HEK293 (cell line): Measurements from ENCODE around the gene TRABD2A.

Experiments
- CTCF ChIA-PET: fragments of 350-600 bp; formaldehyde crosslinking; extraction: SDS; loops from one replicate; lab custom pipeline; 2021; ENCODE audit warnings: antibody characterized with exemption; lab: Yijun Ruan, JAX
- POLR2A ChIA-PET: fragments of 300-600 bp; formaldehyde crosslinking; extraction: SDS; loops from one replicate; lab custom pipeline; 2020; ENCODE audit warnings: antibody characterized with exemption, inconsistent platforms; lab: Yijun Ruan, JAX
- H3K27ac ChIP-seq: fragments of 200-500 bp; sonication (Bioruptor generic); 2 replicates; pipeline ENCODE4 v1.5.1; 2014; ENCODE audit warnings: low read depth, low read length, control low read depth, inconsistent platforms; ENCODE audit errors: extremely low read depth
- H3K36me3 ChIP-seq, 2 experiments: fragments of 200-500 bp in 1 of 2; sonication (Bioruptor generic) in 1 of 2; 1 replicate in 1 of 2; 2 replicates in 1 of 2; pipeline ENCODE4 v1.5.1; 2014 to 2017; ENCODE audit warnings: inconsistent platforms in 2 of 2, low read length in 2 of 2; ENCODE audit not compliant: control insufficient read depth in 2 of 2, insufficient read depth in 1 of 2
- H3K4me1 ChIP-seq: fragments of 200-500 bp; sonication (Bioruptor generic); 2 replicates; pipeline ENCODE4 v1.5.1; 2014; ENCODE audit warnings: mild to moderate bottlenecking, low read length, inconsistent platforms; ENCODE audit not compliant: control insufficient read depth, insufficient read depth
- H3K4me3 ChIP-seq: 2 replicates; pipeline ENCODE4 v1.5.1; 2011; ENCODE audit warnings: low read depth, mild to moderate bottlenecking, control low read depth, low read length, moderate library complexity
- H3K9me3 ChIP-seq: fragments of 200-500 bp; sonication (Bioruptor generic); 2 replicates; pipeline ENCODE4 v1.5.1; 2014; ENCODE audit warnings: low read depth, low read length, inconsistent platforms; ENCODE audit not compliant: control insufficient read depth, insufficient read depth
- GLI2 ChIP-seq: fragments of 450-650 bp; formaldehyde crosslinking; IDR thresholded peaks from 2 replicates; pipeline ENCODE4; 2017; ENCODE audit warnings: missing biosample characterization, missing genetic modification characterization, low read depth, borderline replicate concordance
- GLIS1 ChIP-seq: fragments of 450-650 bp; formaldehyde crosslinking; IDR thresholded peaks from 2 replicates; pipeline ENCODE4 v1.5.1; 2016; ENCODE audit warnings: missing biosample characterization, missing genetic modification characterization
- KLF16 ChIP-seq: fragments of 450-650 bp; formaldehyde crosslinking; IDR thresholded peaks from 2 replicates; pipeline ENCODE4 v1.5.1; 2017; ENCODE audit warnings: missing biosample characterization, missing genetic modification characterization
- MZF1 ChIP-seq: fragments of 450-650 bp; formaldehyde crosslinking; IDR thresholded peaks from 2 replicates; pipeline ENCODE4 v1.5.1; 2017; ENCODE audit warnings: missing biosample characterization, missing genetic modification characterization, borderline replicate concordance
- SCRT2 ChIP-seq: fragments of 450-650 bp; formaldehyde crosslinking; IDR thresholded peaks from 2 replicates; pipeline ENCODE4 v1.5.1; 2016; ENCODE audit warnings: missing biosample characterization, missing genetic modification characterization
- TRIM28 ChIP-seq: IDR thresholded peaks from 2 replicates; pipeline ENCODE4 v1.6.1; 2011; ENCODE audit warnings: low read length, control low read depth, borderline replicate concordance
- ZNF354C ChIP-seq: fragments of 450-650 bp; formaldehyde crosslinking; IDR thresholded peaks from 2 replicates; pipeline ENCODE4 v1.5.1; 2016; ENCODE audit warnings: missing biosample characterization, missing genetic modification characterization, low read depth, borderline replicate concordance
- ZNF416 ChIP-seq: fragments of 450-650 bp; formaldehyde crosslinking; IDR thresholded peaks from 2 replicates; pipeline ENCODE4 v1.5.1; 2016; ENCODE audit warnings: missing biosample characterization, missing genetic modification characterization
- ZNF423 ChIP-seq: fragments of 450-650 bp; formaldehyde crosslinking; IDR thresholded peaks from 2 replicates; pipeline ENCODE4 v1.5.1; 2016; ENCODE audit warnings: missing biosample characterization, missing genetic modification characterization
- ZNF555 ChIP-seq: fragments of 450-650 bp; formaldehyde crosslinking; conservative IDR thresholded peaks from 2 replicates; pipeline ENCODE4 v1.5.1; 2017; ENCODE audit warnings: missing biosample characterization, mild to moderate bottlenecking, missing genetic modification characterization, inconsistent platforms
- ZNF623 ChIP-seq: fragments of 450-650 bp; formaldehyde crosslinking; IDR thresholded peaks from 2 replicates; pipeline ENCODE4 v1.5.1; 2016; ENCODE audit warnings: missing biosample characterization, missing genetic modification characterization
- ZNF707 ChIP-seq: fragments of 450-650 bp; formaldehyde crosslinking; IDR thresholded peaks from 2 replicates; pipeline ENCODE4 v1.5.1; 2016; ENCODE audit warnings: missing biosample characterization, missing genetic modification characterization
- ZNF791 ChIP-seq: fragments of 450-650 bp; formaldehyde crosslinking; IDR thresholded peaks from 2 replicates; pipeline ENCODE4 v1.5.1; 2016; ENCODE audit warnings: missing biosample characterization, missing genetic modification characterization
- TF ChIP-seq, protein P1 (sequence below): fragments of 450-650 bp; formaldehyde crosslinking; IDR thresholded peaks from 2 replicates; pipeline ENCODE4 v1.5.1; 2016; ENCODE audit warnings: missing biosample characterization, missing genetic modification characterization
- TF ChIP-seq, protein P2 (sequence below): fragments of 450-650 bp; formaldehyde crosslinking; IDR thresholded peaks from 2 replicates; pipeline ENCODE4 v1.5.1; 2016; ENCODE audit warnings: missing biosample characterization, missing genetic modification characterization
- TF ChIP-seq, protein P3 (sequence below): fragments of 450-650 bp; formaldehyde crosslinking; IDR thresholded peaks from 2 replicates; pipeline ENCODE4 v1.5.0; 2017; ENCODE audit warnings: missing biosample characterization, missing genetic modification characterization, borderline replicate concordance
- TF ChIP-seq, protein P4 (sequence below): fragments of 450-650 bp; formaldehyde crosslinking; IDR thresholded peaks from 2 replicates; pipeline ENCODE4 v1.5.1; 2016; ENCODE audit warnings: missing biosample characterization, missing genetic modification characterization
- TF ChIP-seq, protein P5 (sequence below): fragments of 450-650 bp; formaldehyde crosslinking; IDR thresholded peaks from 2 replicates; pipeline ENCODE4 v1.5.1; 2016; ENCODE audit warnings: missing biosample characterization, missing genetic modification characterization

TRABD2A gene

DNA sequence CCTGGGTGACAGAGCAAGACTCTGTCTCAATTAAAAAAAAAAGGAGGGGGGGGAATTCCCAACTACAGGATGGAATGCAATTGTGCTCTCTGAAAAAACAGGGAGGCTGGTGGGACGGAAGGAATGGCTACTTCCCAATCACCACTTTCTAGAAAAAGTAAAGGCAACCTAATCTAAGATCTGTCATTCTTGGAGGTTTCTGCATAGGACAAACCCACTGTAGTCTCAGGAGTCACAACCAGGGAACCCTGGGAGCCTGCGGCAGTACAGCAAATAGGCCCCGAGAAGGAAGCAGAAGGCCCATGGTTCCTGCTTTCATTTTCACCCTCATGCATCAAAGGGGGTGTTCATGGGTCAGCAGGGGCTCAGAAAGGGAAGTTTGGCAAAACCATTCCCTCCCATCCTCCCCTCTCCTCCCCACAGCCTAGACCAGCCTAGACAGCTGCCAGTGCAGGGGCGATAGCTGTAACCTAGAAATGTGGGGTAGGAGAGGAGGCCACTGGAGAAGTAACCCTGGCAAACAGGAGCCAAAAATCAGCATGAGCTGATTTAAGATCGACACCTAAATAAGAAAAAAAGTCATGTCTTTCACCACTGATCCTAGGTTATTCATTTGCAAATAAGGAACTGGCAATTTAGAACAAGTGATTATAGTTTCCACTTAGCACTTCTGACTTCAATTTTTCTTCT lies 48.0 kb downstream of the TRABD2A start:
- Histone ChIP-seq H3K9me3 (no peaks in the 10 kb centered on the region), H3K27ac (no peak overlapping the region), H3K36me3 (no peaks in the 10 kb centered on the region), H3K4me3 (no peak overlapping the region), H3K4me1 (no peaks in the 10 kb centered on the region)
- CTCF ChIA-PET: no interaction called here
- POLR2A ChIA-PET: no interaction called here
- TF ChIP-seq TRIM28: no peak
- TF ChIP-seq ZNF423 (tag by site-specific recombination): no peak
- TF ChIP-seq GLI2 (tag by site-specific recombination): no peak
- no peak for TF ChIP-seq ZNF416 (tag by site-specific recombination)
- no peak for TF ChIP-seq ZNF791 (tag by site-specific recombination)
- TF ChIP-seq ZNF707 (tag by site-specific recombination): no peak
- TF ChIP-seq, protein P1, sequence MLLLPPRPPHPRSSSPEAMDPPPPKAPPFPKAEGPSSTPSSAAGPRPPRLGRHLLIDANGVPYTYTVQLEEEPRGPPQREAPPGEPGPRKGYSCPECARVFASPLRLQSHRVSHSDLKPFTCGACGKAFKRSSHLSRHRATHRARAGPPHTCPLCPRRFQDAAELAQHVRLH (tag by site-specific recombination): no peak
- TF ChIP-seq, protein P2, sequence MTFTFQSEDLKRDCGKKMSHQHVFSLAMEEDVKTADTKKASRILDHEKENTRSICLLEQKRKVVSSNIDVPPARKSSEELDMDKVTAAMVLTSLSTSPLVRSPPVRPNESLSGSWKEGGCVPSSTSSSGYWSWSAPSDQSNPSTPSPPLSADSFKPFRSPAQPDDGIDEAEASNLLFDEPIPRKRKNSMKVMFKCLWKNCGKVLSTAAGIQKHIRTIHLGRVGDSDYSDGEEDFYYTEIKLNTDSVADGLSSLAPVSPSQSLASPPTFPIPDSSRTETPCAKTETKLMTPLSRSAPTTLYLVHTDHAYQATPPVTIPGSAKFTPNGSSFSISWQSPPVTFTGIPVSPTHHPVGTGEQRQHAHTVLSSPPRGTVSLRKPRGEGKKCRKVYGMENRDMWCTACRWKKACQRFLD (tag by site-specific recombination): no peak
- no peak for TF ChIP-seq SCRT2 (tag by site-specific recombination)
- TF ChIP-seq KLF16: no peak
- no peak for TF ChIP-seq ZNF555 (tag by site-specific recombination)
- TF ChIP-seq ZNF623: no peak
- TF ChIP-seq, protein P3, sequence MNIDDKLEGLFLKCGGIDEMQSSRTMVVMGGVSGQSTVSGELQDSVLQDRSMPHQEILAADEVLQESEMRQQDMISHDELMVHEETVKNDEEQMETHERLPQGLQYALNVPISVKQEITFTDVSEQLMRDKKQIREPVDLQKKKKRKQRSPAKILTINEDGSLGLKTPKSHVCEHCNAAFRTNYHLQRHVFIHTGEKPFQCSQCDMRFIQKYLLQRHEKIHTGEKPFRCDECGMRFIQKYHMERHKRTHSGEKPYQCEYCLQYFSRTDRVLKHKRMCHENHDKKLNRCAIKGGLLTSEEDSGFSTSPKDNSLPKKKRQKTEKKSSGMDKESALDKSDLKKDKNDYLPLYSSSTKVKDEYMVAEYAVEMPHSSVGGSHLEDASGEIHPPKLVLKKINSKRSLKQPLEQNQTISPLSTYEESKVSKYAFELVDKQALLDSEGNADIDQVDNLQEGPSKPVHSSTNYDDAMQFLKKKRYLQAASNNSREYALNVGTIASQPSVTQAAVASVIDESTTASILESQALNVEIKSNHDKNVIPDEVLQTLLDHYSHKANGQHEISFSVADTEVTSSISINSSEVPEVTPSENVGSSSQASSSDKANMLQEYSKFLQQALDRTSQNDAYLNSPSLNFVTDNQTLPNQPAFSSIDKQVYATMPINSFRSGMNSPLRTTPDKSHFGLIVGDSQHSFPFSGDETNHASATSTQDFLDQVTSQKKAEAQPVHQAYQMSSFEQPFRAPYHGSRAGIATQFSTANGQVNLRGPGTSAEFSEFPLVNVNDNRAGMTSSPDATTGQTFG: no peak
- no peak for TF ChIP-seq GLIS1 (tag by site-specific recombination)
- TF ChIP-seq ZNF354C (tag by site-specific recombination): no peak
- TF ChIP-seq MZF1 (tag by site-specific recombination): no peak
- TF ChIP-seq, all 188 proteins: peak for 0

GRCh38 chr2:84830758-84831500 lies 50.0 kb downstream of the TRABD2A start:
- TF ChIP-seq, protein P4, sequence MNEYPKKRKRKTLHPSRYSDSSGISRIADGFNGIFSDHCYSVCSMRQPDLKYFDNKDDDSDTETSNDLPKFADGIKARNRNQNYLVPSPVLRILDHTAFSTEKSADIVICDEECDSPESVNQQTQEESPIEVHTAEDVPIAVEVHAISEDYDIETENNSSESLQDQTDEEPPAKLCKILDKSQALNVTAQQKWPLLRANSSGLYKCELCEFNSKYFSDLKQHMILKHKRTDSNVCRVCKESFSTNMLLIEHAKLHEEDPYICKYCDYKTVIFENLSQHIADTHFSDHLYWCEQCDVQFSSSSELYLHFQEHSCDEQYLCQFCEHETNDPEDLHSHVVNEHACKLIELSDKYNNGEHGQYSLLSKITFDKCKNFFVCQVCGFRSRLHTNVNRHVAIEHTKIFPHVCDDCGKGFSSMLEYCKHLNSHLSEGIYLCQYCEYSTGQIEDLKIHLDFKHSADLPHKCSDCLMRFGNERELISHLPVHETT: no peak
- no peak for TF ChIP-seq KLF16
- TF ChIP-seq, protein P5, sequence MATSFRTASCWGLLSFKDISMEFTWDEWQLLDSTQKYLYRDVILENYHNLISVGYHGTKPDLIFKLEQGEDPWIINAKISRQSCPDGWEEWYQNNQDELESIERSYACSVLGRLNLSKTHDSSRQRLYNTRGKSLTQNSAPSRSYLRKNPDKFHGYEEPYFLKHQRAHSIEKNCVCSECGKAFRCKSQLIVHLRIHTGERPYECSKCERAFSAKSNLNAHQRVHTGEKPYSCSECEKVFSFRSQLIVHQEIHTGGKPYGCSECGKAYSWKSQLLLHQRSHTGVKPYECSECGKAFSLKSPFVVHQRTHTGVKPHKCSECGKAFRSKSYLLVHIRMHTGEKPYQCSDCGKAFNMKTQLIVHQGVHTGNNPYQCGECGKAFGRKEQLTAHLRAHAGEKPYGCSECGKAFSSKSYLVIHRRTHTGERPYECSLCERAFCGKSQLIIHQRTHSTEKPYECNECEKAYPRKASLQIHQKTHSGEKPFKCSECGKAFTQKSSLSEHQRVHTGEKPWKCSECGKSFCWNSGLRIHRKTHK (tag by site-specific recombination): no peak
- H3K27ac ChIP-seq: no peak overlapping the region
- POLR2A ChIA-PET: no interaction called here
- H3K36me3 ChIP-seq: no peaks in the 10 kb centered on the region
- H3K4me3 ChIP-seq: no peak overlapping the region
- H3K4me1 ChIP-seq: no peaks in the 10 kb centered on the region
- no peaks in the 10 kb centered on the region for H3K9me3 ChIP-seq
- CTCF ChIA-PET: no interaction called here
